Endothelial cell of umbilical vein (primary cell): ENCODE results near the gene ATP11C.

ENCODE experiments used
- EZH2 ChIP-seq: IDR thresholded peaks from 2 replicates; pipeline ENCODE4 v1.6.1; 2012; ENCODE audit warnings: borderline replicate concordance, low read depth, mild to moderate bottlenecking, moderate library complexity, low read length, inconsistent platforms; ENCODE audit not compliant: severe bottlenecking
- GATA2 ChIP-seq: IDR thresholded peaks from 2 replicates; pipeline ENCODE4 v1.7.0; 2011; ENCODE audit warnings: low read depth, mild to moderate bottlenecking, moderate library complexity, mixed read lengths, low read length; ENCODE audit not compliant: insufficient read length, insufficient read depth
- POLR2A ChIP-seq: IDR thresholded peaks from 2 replicates; pipeline ENCODE4 v1.6.1; 2012; ENCODE audit warnings: low read depth, mild to moderate bottlenecking, control low read depth, low read length
- POLR2AphosphoS5 ChIP-seq: IDR thresholded peaks from 2 replicates; pipeline ENCODE4 v1.6.1; 2012; ENCODE audit warnings: low read depth, mild to moderate bottlenecking, control low read depth, low read length, moderate library complexity; ENCODE audit not compliant: insufficient read depth
- TF ChIP-seq, protein P1 (sequence below), 2 donors: IDR thresholded peaks; 1 replicate in 1 of 2; 2 replicates in 1 of 2; pipeline ENCODE4 v1.5.1; 2011; ENCODE audit warnings: low read length in 2 of 2, mild to moderate bottlenecking in 2 of 2, moderate library complexity in 2 of 2, control low read depth in 1 of 2, inconsistent platforms in 1 of 2, low read depth in 1 of 2; ENCODE audit not compliant: insufficient read depth in 1 of 2; ENCODE audit errors: extremely low read depth in 1 of 2

DNA sequence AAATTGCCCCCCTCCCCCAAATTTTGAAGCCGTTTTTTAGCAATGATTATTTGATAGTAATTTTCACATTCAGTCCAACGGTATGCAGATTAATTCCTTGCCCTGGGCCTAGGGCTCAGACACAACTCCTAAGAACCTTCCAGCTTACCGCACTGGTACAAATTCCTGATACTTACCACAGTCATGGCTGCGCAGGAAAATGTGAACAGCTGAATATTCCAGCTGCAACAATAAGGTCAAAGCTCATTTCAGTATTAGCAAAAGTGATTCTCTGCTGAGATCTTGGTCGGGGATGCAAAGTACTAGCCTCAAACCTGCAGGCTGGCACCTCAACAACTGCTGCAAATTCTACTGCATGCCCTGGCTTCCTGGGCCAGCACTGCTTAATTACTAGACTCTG lies 3.0 kb downstream of the ATP11C start:
- TF ChIP-seq POLR2A (no peak), EZH2 (no peak), POLR2AphosphoS5 (no peak), GATA2 (no peak)
- TF ChIP-seq, protein P1, sequence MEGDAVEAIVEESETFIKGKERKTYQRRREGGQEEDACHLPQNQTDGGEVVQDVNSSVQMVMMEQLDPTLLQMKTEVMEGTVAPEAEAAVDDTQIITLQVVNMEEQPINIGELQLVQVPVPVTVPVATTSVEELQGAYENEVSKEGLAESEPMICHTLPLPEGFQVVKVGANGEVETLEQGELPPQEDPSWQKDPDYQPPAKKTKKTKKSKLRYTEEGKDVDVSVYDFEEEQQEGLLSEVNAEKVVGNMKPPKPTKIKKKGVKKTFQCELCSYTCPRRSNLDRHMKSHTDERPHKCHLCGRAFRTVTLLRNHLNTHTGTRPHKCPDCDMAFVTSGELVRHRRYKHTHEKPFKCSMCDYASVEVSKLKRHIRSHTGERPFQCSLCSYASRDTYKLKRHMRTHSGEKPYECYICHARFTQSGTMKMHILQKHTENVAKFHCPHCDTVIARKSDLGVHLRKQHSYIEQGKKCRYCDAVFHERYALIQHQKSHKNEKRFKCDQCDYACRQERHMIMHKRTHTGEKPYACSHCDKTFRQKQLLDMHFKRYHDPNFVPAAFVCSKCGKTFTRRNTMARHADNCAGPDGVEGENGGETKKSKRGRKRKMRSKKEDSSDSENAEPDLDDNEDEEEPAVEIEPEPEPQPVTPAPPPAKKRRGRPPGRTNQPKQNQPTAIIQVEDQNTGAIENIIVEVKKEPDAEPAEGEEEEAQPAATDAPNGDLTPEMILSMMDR (IDR thresholded peaks at IDR 0.05; ENCODE audit: extremely low read depth in 1 of 2, insufficient read depth in 1 of 2, low read depth in 1 of 2, low read length in 2 of 2), result no peak
